Hematopoietic multipotent progenitor cell (in vitro differentiated cells): ENCODE measurements around the gene FITM2. TPM values are rescaled to one million over a fixed set of nuclear protein-coding genes. Genes with fewer than 3 reads are reported as not detected.
"Not testable (repeated sequence)": the region's sequence is repeated elsewhere in the genome, so short reads cannot be mapped to it uniquely, and the experiment has no call there.

Experiments used
- DNase-seq, 3 donors: peaks; one replicate each; pipeline ENCODE4 v3.0.0-alpha.2; 2011 to 2015; ENCODE audit warnings: low read depth in 2 of 3, low spot score in 2 of 3
- total RNA-seq: library from RNA; depleted of rRNA; stranded (reverse); fragments of >200 nt; gene quantifications from one replicate; pipeline ENCODE4 v1.2.3, GENCODE V29; 2012

FITM2 gene
- total RNA-seq, 1 donor: 2.2 TPM

DNA sequence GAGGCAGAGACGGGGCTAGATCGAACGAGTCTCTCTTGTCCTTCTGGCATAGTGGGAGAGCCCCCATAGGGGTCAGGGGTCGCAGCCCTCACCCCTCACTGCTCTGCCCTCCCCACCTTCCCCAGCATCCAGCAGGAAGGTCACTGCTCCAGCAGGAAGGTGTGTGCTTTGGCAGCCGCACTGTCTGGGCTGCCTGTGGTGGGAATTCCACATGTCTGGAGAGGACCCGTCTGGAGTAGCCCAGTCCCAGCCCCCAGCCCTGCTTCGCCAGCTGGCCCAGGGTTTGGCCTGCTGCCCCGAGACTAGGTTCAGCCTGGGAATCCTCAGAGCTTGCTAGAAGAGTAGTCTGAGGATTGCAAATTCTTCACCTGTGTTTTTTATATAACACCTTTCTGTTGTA, 23.3 kb upstream of the FITM2 start:
- no peak for DNase-seq

DNA sequence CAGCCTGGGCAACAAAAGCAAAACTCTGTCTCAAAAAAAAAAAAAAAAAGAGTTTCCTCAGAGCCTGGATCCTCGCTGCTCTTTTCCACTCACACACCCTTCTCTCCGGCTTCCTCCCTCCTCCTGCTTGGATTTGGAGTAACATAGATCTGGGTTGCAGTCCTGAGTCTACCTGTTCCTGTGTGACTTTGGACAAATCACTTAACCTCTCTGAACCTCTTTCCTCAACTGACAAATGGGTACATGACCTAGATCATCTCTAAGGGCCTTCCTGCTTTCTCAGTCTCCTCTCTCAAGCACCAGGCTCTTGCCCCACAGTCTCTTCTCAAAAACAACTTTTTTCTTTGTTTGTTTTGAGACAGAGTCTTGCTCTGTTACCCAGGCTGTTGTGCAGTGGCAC, 20.2 kb upstream of the FITM2 start:
- DNase-seq: no peak

DNA sequence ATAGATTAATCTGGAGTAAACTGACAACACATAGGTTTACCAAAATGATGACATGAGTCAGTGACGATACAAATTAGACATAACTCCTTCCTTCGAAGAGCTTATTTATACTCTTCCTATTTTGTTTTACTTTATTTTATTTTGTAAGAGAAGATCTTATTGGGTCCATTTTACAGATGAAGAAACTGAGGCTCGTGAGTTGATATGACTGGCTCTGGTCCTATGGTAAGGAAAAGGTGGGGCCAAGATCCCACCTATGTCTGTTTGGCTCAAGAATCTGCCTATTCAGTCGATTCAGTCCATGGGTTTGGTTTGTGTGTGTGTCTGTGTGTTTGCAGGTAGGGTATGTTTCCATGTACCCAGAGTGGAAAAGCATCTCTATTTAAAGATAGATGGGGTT, 17.4 kb upstream of the FITM2 start:
- no peak for DNase-seq

DNA sequence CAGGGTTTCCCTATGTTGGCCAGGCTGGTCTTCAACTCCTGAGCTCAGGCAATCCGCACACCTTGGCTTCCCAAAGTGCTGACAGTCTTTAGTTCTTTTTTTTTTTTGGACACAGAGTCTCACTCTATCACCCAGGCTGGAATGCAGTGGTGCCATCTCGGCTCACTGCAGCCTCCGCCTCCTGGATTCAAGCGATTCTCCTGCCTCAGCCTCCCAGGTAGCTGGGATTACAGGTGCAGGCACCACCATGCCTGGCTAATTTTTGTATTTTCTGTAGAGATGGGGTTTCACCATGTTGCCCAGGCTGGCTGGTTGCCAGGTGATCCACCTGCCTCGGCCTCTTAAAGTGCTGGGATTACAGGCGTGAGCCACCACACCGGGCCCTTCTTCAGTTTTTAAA, 16.7 kb upstream of the FITM2 start:
- DNase-seq: not testable (repeated sequence)

DNA sequence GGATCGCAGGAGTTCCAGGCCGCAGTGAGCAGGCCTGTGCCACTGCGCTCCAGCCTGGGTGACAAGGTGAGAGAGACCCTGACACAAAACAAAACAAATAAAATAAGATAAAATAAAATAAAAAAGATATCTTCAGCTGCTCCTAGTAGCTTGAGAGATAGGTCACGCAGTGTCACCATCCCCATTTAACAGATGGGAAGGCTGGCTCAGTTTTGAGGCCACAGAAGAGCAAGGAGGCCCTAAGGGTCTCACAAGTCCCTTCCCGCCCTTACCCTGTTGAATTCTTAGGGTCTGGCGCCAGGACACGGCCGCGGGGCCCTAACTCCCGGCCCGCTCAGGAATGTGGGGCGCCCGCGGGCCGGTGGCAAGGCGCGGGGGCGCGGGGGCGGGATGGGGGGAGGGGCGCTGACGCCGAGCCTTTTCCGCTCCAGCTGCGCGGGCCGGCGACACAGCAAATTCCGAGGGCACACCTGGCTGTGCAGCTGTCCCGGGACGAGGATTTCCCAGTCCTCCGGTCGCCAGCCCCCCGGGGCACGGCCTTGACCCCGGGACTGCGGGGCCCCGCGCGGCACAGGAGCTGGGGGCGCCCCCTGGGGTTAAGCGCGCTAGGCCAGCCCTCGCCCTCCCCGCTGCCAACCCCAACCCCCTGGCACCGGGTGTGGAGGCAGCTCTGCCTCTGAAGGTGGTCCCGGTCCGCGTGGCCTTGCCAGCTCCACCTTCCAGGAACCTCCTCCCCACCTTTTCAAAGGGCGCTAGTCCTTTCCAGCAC, 15.6 kb upstream of the FITM2 start:
- peak in 1 of 3 donors; percentile 7 for DNase-seq

DNA sequence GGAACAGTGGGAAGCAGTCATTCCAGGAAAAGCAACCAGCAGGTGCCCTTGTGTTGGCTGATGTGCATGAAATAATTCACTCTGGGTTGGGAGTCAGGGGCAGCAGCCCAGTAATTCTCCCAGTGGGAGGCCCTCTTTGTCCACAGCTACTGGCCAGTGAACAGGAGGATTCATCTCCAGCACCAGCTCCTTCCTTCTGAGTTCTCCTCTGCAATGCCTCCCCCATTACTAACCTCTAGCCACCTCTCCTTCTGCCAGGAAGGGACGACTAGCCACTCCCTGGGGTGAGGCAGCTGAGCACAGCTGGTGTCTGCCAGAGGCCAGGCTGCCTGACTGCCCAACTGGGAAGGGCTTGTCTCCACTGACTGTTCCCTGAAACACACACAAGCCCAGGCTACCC, 13.3 kb upstream of the FITM2 start:
- DNase-seq: no peak

DNA sequence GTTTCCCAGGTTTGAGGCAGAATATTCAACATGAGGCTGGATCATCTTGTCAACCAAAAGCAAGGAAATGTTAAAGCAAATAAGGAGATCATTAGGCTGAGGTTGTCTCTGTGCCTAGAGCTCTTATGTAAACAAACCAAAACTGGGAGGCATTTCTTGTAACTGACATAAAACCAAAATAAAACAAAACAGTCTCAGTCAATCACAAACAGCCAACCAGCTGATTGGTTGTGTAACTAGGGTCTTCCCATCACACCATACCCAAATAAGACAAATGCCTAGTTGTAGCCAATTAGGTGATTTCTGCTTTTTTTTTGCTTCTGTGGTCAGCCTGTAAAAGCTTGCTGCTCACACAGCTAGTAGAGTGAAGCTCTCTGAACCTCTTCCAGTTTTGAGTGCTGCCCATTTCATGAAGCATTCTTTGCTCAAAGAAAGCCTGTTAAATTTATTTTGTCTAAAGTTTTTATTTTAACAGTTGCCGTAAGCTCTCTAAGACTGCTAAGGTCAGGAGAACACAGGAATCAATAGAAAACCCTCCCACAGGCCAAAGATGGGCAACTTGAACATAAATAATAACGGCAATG, 8.9 kb upstream of the FITM2 start:
- DNase-seq: no peak

DNA sequence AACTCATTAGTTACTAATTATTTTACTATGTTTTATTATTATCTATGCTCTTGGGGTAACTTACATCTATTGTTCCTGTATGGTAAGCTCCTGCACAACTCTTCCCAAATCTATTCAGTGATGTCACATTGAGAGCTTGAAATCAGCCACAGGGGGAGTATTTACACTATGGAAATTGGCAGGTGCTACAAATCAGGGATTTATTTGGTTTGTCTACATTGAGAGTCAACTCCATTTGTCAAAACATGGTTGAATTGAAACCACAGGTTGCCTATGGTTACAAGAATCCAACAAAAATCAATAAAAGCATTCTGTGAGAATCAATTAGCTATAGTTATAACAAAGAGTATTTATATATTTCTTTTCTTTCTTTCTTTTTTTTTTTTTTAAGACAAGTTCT, 3.9 kb upstream of the FITM2 start:
- DNase-seq: no peak

DNA sequence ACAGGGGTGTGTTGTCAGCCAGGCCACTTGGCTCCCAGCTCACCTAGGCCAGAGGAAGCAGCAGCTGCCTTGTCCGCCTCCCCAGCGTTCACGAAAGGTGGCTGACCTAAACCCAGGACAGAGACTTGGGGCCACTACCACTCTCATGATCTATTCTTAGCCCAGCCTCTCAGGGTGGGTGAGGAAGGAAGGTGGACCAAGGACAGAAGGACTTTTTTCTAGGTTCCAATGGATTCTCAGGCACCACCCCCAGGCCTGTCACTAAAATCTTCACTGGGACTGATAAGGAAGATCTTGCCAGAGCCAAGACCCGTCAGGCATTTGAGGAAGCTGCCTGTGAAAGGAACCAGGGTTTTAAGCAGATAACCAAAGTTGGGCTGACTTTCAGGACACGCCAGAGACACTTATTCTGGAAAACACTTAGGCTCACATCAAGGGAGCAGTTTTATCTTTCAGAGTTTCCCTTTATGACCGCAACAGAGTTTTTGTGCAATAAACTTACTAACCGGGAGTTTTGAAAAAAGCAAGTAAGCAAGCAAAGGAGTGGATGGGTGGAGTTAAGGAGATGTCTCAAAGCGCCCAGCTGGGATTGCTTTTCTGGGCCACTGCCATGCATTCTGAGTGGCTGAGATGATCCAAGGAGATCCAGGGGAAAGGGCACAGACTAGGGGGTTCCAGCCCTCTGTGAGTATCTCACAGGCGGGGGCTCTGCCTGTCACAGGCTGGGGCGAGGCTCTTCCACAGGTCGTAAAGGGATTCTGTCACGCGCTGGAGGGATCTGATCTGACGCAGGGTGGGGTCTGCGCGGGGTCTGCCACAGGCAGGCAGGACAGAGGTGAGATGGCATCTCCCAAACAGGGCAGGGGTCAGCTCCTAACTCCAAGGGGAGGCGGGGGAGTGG, 989 bp downstream of the FITM2 start:
- DNase-seq: peak in 2 of 3 donors; percentile 22 to 40

DNA sequence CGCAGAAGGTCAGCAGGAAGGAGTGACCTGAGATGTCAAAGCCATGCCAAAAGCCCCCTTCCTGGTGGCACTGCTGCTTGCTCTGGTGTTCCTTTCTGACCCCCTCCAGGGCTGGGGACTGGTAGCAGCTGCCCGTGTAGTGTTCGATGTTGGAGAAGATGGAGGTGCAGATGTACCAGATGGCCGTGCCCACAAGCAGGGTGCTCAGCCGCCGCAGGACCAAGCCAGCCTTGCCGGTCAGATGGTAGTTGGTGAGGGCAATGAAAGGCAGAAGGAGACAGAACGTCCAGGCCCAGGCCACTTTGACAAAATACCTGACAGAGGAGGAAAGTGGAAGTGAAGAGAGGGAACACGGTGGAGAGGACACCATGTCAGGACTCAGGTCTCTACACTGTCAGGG, 4.1 kb downstream of the FITM2 start:
- DNase-seq: no peak

DNA sequence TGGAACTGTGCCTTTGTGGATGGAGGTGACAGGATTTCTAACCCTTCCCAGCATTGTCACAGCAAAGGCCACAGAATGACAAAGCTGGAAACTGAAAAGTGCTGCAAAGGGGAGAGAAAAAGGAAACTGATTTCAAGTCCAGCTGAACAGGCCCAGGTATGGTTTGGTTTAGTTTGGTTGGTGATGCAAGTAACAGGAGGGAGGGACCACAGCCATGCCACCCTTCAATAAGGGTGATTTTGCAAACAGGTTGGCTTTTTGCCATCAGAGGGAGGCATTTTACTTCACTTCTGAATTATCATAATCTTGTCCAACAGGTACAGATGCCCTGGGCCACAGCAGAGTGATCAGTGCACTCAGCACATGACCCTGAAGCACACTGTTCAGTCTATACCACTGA, 6.6 kb downstream of the FITM2 start:
- DNase-seq: no peak

DNA sequence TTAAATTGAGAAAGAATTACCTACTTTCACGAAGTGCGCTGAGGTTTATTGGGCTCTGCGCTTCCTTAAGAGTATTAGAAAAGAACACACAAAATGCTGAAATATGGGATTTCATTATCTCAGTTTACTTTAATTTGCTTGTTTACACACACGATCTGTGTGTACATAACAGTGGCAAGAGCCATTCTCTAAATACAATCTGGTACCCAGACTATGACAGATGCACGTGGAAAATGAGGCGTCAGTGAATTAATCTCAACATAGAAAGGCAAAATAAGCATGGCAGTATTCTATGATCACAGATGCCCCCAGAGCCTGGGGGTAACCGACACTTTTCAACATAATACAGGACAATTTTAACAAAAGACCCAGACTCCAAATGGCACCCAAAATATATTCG, 8.3 kb downstream of the FITM2 start:
- DNase-seq: no peak

DNA sequence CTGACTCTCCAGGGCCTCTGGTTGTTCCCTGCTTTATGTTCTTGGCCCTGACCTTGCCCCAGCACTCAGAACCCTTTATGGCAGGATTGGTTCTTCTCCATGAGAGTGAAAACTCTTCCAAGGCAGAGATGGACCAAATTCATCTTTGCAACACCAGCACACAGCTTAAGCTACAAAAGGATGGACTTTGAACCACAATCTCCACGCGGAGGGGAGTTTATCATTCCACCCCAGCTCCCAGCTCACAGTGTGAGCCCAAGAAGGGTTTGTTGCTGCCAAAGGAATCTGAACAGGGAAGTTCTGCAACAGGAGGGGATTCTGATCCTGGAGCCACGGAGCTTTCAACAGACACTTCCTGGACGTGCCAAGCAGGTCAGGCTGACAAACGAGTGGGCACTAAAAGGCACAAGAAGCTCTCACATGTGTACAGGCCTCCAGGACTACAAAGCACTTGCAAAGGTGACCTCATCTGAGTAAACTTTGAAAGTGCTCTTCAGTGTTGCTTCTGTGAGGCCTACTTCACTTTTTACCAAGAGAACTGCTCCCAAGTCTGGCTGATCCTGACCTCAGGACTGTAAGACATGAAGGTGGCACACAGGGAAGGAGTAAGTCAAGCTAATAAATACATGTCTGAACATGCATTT, 8.9 kb downstream of the FITM2 start:
- no peak for DNase-seq

DNA sequence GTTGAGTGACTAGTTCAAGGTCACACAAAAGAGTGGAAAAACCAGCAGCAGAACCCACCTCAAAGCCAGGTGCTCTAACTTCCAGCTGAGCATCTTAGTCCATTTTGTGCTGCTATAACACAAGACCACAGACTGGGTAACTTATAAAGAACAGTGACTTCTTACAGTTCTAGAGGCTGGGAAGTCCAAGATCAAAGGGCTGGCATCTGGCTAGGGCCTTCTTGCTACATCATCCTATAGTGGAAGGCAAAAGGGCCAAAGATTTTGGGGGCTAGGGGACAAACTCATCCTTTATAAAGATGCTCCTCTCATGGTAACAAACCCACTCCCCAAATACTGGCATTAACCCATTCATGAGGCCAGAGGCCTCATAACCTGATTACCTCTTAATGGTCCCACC, 9.7 kb downstream of the FITM2 start:
- DNase-seq: no peak

DNA sequence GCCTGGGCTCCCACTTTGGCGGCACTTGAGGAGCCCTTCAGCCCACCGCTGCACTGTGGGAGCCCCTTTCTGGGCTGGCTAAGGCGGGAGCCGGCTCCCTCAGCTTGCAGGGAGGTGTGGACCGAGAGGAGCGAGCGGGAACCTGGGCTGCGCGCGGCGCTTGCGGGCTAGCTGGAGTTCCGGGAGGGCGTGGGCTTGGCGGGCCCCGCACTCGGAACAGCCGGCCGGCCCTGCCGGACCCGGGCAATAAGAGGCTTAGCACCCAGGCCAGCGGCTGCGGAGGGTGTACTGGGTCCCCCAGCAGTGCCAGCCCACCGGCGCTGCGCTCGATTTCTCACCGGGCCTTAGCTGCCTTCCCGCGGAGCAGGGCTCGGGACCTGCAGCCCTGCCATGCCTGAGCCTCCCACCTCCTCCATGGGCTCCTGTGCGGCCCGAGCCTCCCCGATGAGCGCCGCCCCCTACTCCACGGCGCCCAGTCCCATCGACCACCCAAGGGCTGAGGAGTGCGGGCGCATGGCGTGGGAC, 11.9 kb downstream of the FITM2 start:
- DNase-seq: not testable (repeated sequence)

DNA sequence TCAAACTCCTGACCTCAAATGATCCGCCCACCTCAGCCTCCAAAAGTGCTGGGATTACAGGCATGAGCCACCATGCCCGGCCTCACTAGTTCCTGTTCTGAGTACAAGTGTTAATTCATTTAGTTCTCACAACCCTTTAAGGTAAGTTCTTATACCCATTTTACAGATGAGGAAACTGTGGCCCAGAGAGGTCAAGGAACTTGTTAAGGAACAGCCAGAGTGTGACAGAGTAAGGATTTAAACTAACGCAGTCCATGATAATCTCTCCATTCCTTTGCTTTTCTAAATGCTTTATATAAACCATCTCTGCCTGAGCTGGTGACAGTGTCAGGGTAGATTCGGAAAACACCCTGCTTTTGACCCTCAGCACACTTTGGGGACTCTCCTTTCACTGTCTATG, 13.3 kb downstream of the FITM2 start:
- no peak for DNase-seq

DNA sequence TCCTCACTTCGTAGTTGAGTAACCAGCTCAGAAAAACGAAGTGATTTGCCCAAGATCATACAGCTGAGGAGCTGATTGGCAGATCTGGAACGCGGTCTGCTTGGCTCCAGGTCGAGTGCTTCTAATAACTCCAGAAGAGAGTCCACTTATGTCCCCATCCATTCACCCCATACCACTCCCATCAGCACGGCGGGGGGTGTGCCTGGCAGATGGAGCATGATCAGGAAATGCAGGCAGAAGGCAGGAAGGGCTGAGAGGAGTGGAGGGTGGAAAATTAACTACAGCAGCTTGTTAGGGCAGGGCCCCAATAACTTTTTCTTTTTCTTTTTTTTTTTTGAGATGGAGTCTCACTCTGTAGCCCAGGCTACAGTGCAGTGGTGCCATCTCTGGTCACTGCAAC, 15.0 kb downstream of the FITM2 start:
- DNase-seq: no peak

DNA sequence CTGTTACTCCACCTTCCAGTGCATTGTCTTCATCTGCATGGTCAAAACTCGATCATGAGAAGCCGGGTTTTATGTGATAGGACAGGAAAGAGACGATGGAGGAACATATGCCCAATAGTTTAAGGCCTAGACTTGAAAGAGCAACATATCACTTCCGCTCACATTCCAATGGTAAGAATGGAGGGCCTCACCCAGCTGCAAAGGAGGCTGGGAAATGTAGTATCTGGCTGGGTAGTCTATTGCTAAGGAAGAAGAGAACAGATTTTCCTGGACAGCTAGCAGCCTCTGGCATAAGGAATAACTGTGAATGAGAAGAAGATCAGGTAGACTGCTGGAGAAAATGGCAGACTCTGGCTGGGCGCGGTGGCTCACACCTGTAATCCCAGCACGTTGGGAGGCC, 19.2 kb downstream of the FITM2 start:
- DNase-seq: no peak

DNA sequence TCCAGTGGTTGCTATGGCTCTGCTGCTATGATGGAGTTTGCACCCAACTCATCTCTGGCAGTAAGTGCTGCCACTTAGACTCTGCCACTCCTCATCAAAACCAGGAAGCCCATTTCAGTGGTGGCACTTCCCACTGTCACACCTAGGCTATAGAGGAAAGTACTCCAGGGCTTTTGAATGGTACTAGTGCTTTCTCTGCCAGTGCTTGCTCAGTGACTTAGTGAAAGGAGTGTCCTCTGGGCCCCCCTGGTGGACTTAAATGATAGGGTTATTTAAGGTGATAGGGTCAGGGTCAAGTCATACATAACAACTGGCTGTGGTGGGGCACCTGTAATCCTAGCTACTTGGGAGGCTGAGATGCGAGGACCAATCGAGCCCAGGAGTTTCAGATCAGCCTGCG, 22.8 kb downstream of the FITM2 start:
- DNase-seq: no peak

DNA sequence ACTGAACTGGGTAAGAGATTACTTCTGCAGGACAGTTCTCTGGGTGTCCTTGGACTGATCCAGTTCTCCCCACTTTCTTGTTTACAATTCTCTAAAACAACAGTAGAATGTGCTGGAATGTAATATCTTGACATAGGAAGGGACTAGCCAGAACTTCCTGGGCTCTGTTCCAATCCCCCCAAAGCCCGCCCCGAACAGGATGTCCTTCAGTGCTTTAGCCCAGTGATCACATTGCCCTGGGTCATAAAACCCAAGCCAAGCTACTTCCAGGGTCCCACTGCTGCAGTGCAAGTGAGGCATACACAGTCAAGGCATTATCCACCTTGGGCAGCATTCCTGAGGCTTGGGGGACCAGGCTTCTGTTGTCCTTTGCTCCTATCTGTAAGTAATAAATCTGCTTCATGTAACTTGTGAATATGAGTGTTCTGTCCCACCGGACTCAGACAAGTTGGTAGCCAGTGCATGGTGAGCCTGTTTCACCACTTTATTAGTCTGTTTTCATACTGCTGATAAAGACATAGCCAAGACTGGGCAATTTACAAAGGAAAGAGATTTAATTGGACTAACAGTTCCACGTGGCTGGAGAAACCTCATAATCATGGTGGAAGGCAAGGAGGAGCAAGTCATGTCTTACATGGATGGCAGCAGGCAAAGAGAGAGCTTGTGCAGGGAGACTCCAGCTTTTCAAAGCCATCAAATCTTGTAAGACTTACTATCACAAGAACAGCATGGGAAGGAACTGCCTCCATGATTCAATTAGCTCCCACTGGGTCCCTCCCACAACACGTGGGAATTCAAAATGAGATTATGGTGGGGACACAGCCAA, 23.5 kb downstream of the FITM2 start:
- no peak for DNase-seq
